Endothelial cell of umbilical vein (primary cell): ENCODE measurements around the gene SLC15A1. TPM values are rescaled to one million over a fixed set of nuclear protein-coding genes. Genes with fewer than 3 reads are reported as not detected.

Source experiments
- BruUV-seq: library from RNA; stranded (reverse); fragments of 400-500 nt; replicated peaks from 2 replicates; lab custom pipeline; 2021; lab: Mats Ljungman, UMichigan
- CTCF ChIA-PET: fragments of 300-600, 350-600 bp; sonication (Branson Sonifier 250); formaldehyde crosslinking; loops from one replicate; lab custom pipeline; 2021; ENCODE audit warnings: antibody characterized with exemption, inconsistent platforms; lab: Charles Lee
- POLR2A ChIA-PET: fragments of 300-600, 350-600 bp; sonication (Branson Sonifier 250); formaldehyde crosslinking; loops from one replicate; lab custom pipeline; 2021; ENCODE audit warnings: antibody characterized with exemption, inconsistent platforms; lab: Charles Lee
- DNase-seq: peaks from one replicate; pipeline ENCODE4 v3.0.0-alpha.2; 2011; ENCODE audit warnings: low read depth, low spot score
- FAIRE-seq: peaks from 2 replicates; lab custom pipeline; 2011; peaks lifted over from hg19 to GRCh38; lab: Jason Lieb, UNC
- H2AFZ ChIP-seq: 2 replicates; pipeline ENCODE4 v1.6.0; 2012; ENCODE audit warnings: low read depth, low read length, control low read depth, inconsistent platforms
- H3K27ac ChIP-seq: 2 replicates; pipeline ENCODE4 v1.5.1; 2011; ENCODE audit warnings: low read depth, mild to moderate bottlenecking, control low read depth, low read length, moderate library complexity; ENCODE audit not compliant: insufficient read depth
- H3K27me3 ChIP-seq, 2 experiments: 2 replicates each; pipeline versions ENCODE4 v1.6.0 to v1.6.1; 2011; ENCODE audit warnings: low read length in 2 of 2, mixed read lengths in 1 of 2; ENCODE audit not compliant: control insufficient read depth in 2 of 2, insufficient read depth in 2 of 2
- H3K36me3 ChIP-seq, 2 experiments: 2 replicates in 1 of 2; 3 replicates in 1 of 2; pipeline ENCODE4 v1.5.1; 2011; ENCODE audit warnings: low read length in 2 of 2, mild to moderate bottlenecking in 1 of 2, moderate library complexity in 1 of 2; ENCODE audit not compliant: control insufficient read depth in 2 of 2, insufficient read depth in 2 of 2; ENCODE audit errors: extremely low read depth in 1 of 2
- H3K4me1 ChIP-seq: 3 replicates; pipeline ENCODE4 v1.5.1; 2011; ENCODE audit warnings: mild to moderate bottlenecking, low read length; ENCODE audit not compliant: control insufficient read depth, insufficient read depth; ENCODE audit errors: extremely low read depth
- H3K4me2 ChIP-seq: 2 replicates; pipeline ENCODE4 v1.6.1; 2011; ENCODE audit warnings: low read length, control low read depth, mixed read lengths; ENCODE audit not compliant: insufficient read depth
- H3K4me3 ChIP-seq, 3 experiments: fragments of 200-600 bp in 1 of 3; sonication (generic), shearing (Covaris generic) in 1 of 3; replicated peaks in 1 of 3; 2 replicates each; pipeline ENCODE4 v1.5.1; 2011 to 2016; ENCODE audit warnings: control low read depth in 3 of 3, low read length in 3 of 3, mild to moderate bottlenecking in 2 of 3, inconsistent platforms in 1 of 3, low read depth in 1 of 3, moderate library complexity in 1 of 3; ENCODE audit not compliant: insufficient read depth in 1 of 3
- H3K79me2 ChIP-seq: 2 replicates; pipeline ENCODE4 v1.6.0; 2012; ENCODE audit warnings: low read length, inconsistent platforms; ENCODE audit not compliant: control insufficient read depth, insufficient read depth
- H3K9ac ChIP-seq: replicated peaks from 2 replicates; pipeline ENCODE3; 2011; ENCODE audit warnings: low read length, control low read depth; ENCODE audit not compliant: insufficient read depth; ENCODE audit errors: extremely low read depth
- H3K9me1 ChIP-seq: replicated peaks from 3 replicates; pipeline ENCODE4 v1.6.0; 2011; ENCODE audit warnings: mild to moderate bottlenecking, low read length; ENCODE audit not compliant: control insufficient read depth, insufficient read depth; ENCODE audit errors: extremely low read depth
- H3K9me3 ChIP-seq: replicated peaks from 2 replicates; pipeline ENCODE4 v1.5.1; 2012; ENCODE audit warnings: low read length, inconsistent platforms; ENCODE audit not compliant: control insufficient read depth, insufficient read depth
- H4K20me1 ChIP-seq: replicated peaks from 2 replicates; pipeline ENCODE3; 2011; ENCODE audit warnings: mild to moderate bottlenecking, low read length; ENCODE audit not compliant: control insufficient read depth, insufficient read depth; ENCODE audit errors: extremely low read depth
- CTCF ChIP-seq, 2 donors: IDR thresholded peaks; 1 replicate in 1 of 2; 2 replicates in 1 of 2; pipeline ENCODE4 v1.5.1; 2011; ENCODE audit warnings: low read length in 2 of 2, mild to moderate bottlenecking in 2 of 2, moderate library complexity in 2 of 2, control low read depth in 1 of 2, inconsistent platforms in 1 of 2, low read depth in 1 of 2; ENCODE audit not compliant: insufficient read depth in 1 of 2; ENCODE audit errors: extremely low read depth in 1 of 2
- EZH2 ChIP-seq: IDR thresholded peaks from 2 replicates; pipeline ENCODE4 v1.6.1; 2012; ENCODE audit warnings: borderline replicate concordance, low read depth, mild to moderate bottlenecking, moderate library complexity, low read length, inconsistent platforms; ENCODE audit not compliant: severe bottlenecking
- FOS ChIP-seq: IDR thresholded peaks from 2 replicates; pipeline ENCODE4 v1.6.1; 2011; ENCODE audit warnings: mild to moderate bottlenecking, low read length, moderate library complexity, borderline replicate concordance; ENCODE audit not compliant: insufficient read depth
- GATA2 ChIP-seq: IDR thresholded peaks from 2 replicates; pipeline ENCODE4 v1.7.0; 2011; ENCODE audit warnings: low read depth, mild to moderate bottlenecking, moderate library complexity, mixed read lengths, low read length; ENCODE audit not compliant: insufficient read length, insufficient read depth
- JUN ChIP-seq: IDR thresholded peaks from 2 replicates; pipeline ENCODE4 v1.6.1; 2011; ENCODE audit warnings: borderline replicate concordance, low read depth; ENCODE audit not compliant: insufficient read length, insufficient read depth
- MAX ChIP-seq: IDR thresholded peaks from 2 replicates; pipeline ENCODE4 v1.6.1; 2011; ENCODE audit not compliant: insufficient read depth, insufficient read length
- MYC ChIP-seq: IDR thresholded peaks from one replicate; pipeline ENCODE4 v1.6.1; 2011; ENCODE audit warnings: mild to moderate bottlenecking, low read depth, low read length
- POLR2A ChIP-seq: IDR thresholded peaks from 2 replicates; pipeline ENCODE4 v1.6.1; 2012; ENCODE audit warnings: low read depth, mild to moderate bottlenecking, control low read depth, low read length
- POLR2AphosphoS5 ChIP-seq: IDR thresholded peaks from 2 replicates; pipeline ENCODE4 v1.6.1; 2012; ENCODE audit warnings: low read depth, mild to moderate bottlenecking, control low read depth, low read length, moderate library complexity; ENCODE audit not compliant: insufficient read depth
- dilution Hi-C: fragments of 300-500 bp; cut with MboI; formaldehyde crosslinking; loops from one replicate; pipeline ENCODE4 v1.15.0; 2019; ENCODE audit warnings: low sequenced_read_pairs; ENCODE audit not compliant: extremely low pct_ligation_motif_present
- intact Hi-C: fragments of 100-400 bp; cut with micrococcal nuclease; formaldehyde crosslinking; loops from one replicate; pipeline ENCODE4 v1.10.0; 2022
- polyA plus RNA-seq, 4 experiments: library from polyadenylated mRNA; depleted of rRNA in 3 of 4; stranded (reverse) in 3 of 4; unstranded in 1 of 4; fragments of >200 nt; gene quantifications; 2 replicates each; pipeline versions ENCODE4 v1.2.1 to v1.2.3, GENCODE V29; 2011 to 2012; ENCODE audit warnings: missing spikeins in 1 of 4
- total RNA-seq: library from RNA; stranded (reverse); gene quantifications from 2 replicates; pipeline ENCODE4 v1.2.3, GENCODE V29; 2021

Gene SLC15A1
- total and polyA plus RNA-seq, 2 donors (not counting 3 experiments of a cell fraction or from before 2014, with no cell fraction given): not detected

- DNase-seq (no peak), FAIRE-seq (no peak)
- Histone ChIP-seq H4K20me1 (no peaks in the 10 kb centered on the region), H3K9ac (no peak overlapping the region), H3K36me3 (no peaks in the 10 kb centered on the region), H3K27me3 (peaks cover 4 to 7% of the 10 kb centered on the region in 2 experiments), H2AFZ (no peak overlapping the region), H3K4me2 (no peak overlapping the region), H3K4me1 (no peaks in the 10 kb centered on the region), H3K4me3 (no peak overlapping the region), H3K79me2 (no peaks in the 10 kb centered on the region), H3K9me3 (no peaks in the 10 kb centered on the region), H3K9me1 (no peaks in the 10 kb centered on the region), H3K27ac (no peak overlapping the region)
- no TSS peak for BruUV-seq
- ChIA-PET POLR2A (no interaction called here), CTCF (no interaction called here)
- no peak for TF ChIP-seq EZH2
- no peak for TF ChIP-seq MYC
- no peak for TF ChIP-seq GATA2
- TF ChIP-seq CTCF (IDR thresholded peaks at IDR 0.05; ENCODE audit: extremely low read depth in 1 of 2, insufficient read depth in 1 of 2, low read depth in 1 of 2, low read length in 2 of 2): no peak
- TF ChIP-seq FOS: no peak
- TF ChIP-seq POLR2A: no peak
- no peak for TF ChIP-seq POLR2AphosphoS5
- no peak for TF ChIP-seq MAX
- TF ChIP-seq JUN: no peak
- dilution Hi-C loops (no loop called here), intact Hi-C loops (no loop called here)
Observed at GRCh38 chr13:98643479-98643878, 109.0 kb downstream of the SLC15A1 start.
